Right lobe of liver (tissue), 4 donors: ENCODE results near the gene C1orf94.

Source experiments
- CTCF ChIP-seq, 4 donors: fragments of 200-600 bp in 3 of 4; fragments of 450-650 bp in 1 of 4; IDR thresholded peaks; one replicate each; pipeline versions ENCODE4 v1.5.1 to v1.8.0; 2016 to 2022; ENCODE audit warnings: antibody characterized with exemption in 4 of 4, mild to moderate bottlenecking in 2 of 4
- POLR2A ChIP-seq: fragments of 450-650 bp; IDR thresholded peaks from one replicate; pipeline ENCODE4 v1.6.1; 2017; ENCODE audit warnings: antibody characterized with exemption, mild to moderate bottlenecking
- donor health status: DM: no; HTN: no; CAD: no.
- donor health status: DM: no; HTN: no; CAD: no.
- donor health status: DM: no; HTN: yes; CAD: no.

- TF ChIP-seq CTCF (IDR thresholded peaks at IDR 0.05) (no peak), POLR2A (no peak)
Observed at GRCh38 chr1:34237151-34237815, 60.6 kb downstream of the C1orf94 start.
